ENCODE measurements around the gene ENPP6.
A peak's percentile ranks its signal among the peaks of the same experiment; 100 is the strongest.

Gene ENPP6

DNA sequence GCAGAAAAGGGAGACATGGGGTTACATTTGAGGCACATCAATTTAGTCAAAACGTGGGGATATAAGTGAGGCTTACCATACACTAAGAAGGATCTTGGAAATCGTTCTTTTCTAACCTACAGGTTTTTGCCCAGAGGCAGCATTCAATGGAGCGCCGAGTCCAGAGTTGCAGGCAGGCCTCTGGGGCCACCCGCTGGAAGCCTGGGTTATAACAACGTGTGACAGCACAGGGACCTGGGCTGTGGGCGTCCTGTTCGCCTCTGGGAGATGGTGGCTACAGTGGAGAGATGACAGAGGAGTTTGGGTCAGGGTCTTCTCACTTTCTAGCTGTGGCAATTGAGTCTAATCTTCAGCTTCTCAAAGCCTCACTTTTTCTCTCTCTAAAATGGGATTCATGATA is 53.9 kb downstream of the ENPP6 start:
- Histone ChIP-seq H3F3A (ENCODE audit: insufficient read depth, low read length) (no peaks in the 10 kb centered on the region), H3K27ac (ENCODE audit: low read depth, low read length, poor library complexity, severe bottlenecking) (no peak overlapping the region), H3K27me3 (ENCODE audit: insufficient read depth, low read length) (0 out of 2 replicates have a peak, but pooled peaks cover 8% of the 10 kb centered on the region), H4K20me1 (ENCODE audit: insufficient read depth, low read length) (no peaks in the 10 kb centered on the region), H2AFZ (ENCODE audit: low read length) (no peak overlapping the region), H3K4me3 (ENCODE audit: low read depth, low read length, poor library complexity, severe bottlenecking) (no peak overlapping the region), H3K36me3 (ENCODE audit: insufficient read depth, low read length) (no peaks in the 10 kb centered on the region), H3K9me3 (ENCODE audit: low read length) (no peaks in the 10 kb centered on the region), H3K4me1 (ENCODE audit: insufficient read depth, low read length, severe bottlenecking) (no peaks in the 10 kb centered on the region), H3K9me2 (ENCODE audit: low read depth, low read length) (no peaks in the 10 kb centered on the region), H3K79me2 (ENCODE audit: insufficient read depth, low read length) (no peaks in the 10 kb centered on the region), H3K9ac (ENCODE audit: low read length) (no peak overlapping the region), H3K4me2 (ENCODE audit: low read length) (no peak overlapping the region)
- no peak for TF ChIP-seq EZH2 (IDR thresholded peaks at IDR 0.05; ENCODE audit: borderline replicate concordance, low read length)
- TF ChIP-seq, protein P1, sequence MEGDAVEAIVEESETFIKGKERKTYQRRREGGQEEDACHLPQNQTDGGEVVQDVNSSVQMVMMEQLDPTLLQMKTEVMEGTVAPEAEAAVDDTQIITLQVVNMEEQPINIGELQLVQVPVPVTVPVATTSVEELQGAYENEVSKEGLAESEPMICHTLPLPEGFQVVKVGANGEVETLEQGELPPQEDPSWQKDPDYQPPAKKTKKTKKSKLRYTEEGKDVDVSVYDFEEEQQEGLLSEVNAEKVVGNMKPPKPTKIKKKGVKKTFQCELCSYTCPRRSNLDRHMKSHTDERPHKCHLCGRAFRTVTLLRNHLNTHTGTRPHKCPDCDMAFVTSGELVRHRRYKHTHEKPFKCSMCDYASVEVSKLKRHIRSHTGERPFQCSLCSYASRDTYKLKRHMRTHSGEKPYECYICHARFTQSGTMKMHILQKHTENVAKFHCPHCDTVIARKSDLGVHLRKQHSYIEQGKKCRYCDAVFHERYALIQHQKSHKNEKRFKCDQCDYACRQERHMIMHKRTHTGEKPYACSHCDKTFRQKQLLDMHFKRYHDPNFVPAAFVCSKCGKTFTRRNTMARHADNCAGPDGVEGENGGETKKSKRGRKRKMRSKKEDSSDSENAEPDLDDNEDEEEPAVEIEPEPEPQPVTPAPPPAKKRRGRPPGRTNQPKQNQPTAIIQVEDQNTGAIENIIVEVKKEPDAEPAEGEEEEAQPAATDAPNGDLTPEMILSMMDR (IDR thresholded peaks at IDR 0.05; ENCODE audit: low read length): peak; percentile 61

DNA sequence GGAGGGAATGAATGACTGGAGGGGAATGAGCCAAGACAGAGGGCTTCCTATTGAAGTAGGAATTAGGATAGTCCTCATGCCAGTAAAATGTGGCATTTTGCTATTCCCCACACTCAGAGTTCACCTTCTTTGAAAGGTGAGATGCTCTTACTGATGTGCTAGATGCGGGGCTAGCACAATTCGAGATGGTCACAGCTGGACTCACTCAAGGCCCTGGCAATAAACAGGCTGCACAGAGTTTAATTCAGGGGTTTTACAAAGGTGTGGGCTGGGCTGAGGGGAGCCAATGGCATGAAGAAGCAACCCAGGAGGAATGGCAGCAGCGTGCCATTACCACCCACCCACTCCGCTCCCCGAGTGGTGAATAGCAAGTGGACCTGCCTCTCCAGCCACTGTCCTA is 55.1 kb downstream of the ENPP6 start:
- no peak overlapping the region for H3K27ac ChIP-seq (ENCODE audit: low read depth, low read length, poor library complexity, severe bottlenecking)
- H3K4me1 ChIP-seq (ENCODE audit: insufficient read depth, low read length, severe bottlenecking): no peaks in the 10 kb centered on the region
- H4K20me1 ChIP-seq (ENCODE audit: insufficient read depth, low read length): no peaks in the 10 kb centered on the region
- H3K79me2 ChIP-seq (ENCODE audit: insufficient read depth, low read length): no peaks in the 10 kb centered on the region
- H3K9me3 ChIP-seq (ENCODE audit: low read length): no peaks in the 10 kb centered on the region
- no peak overlapping the region for H3K4me3 ChIP-seq (ENCODE audit: low read depth, low read length, poor library complexity, severe bottlenecking)
- H3K4me2 ChIP-seq (ENCODE audit: low read length): no peak overlapping the region
- no peak overlapping the region for H2AFZ ChIP-seq (ENCODE audit: low read length)
- TF ChIP-seq, protein P1 (IDR thresholded peaks at IDR 0.05; ENCODE audit: low read length): no peak
- no peak for TF ChIP-seq EZH2 (IDR thresholded peaks at IDR 0.05; ENCODE audit: borderline replicate concordance, low read length)
- no peaks in the 10 kb centered on the region for H3F3A ChIP-seq (ENCODE audit: insufficient read depth, low read length)
- H3K9me2 ChIP-seq (ENCODE audit: low read depth, low read length): no peaks in the 10 kb centered on the region
- H3K27me3 ChIP-seq (ENCODE audit: insufficient read depth, low read length): 0 out of 2 replicates have a peak, but pooled peaks cover 8% of the 10 kb centered on the region
- no peak overlapping the region for H3K9ac ChIP-seq (ENCODE audit: low read length)
- H3K36me3 ChIP-seq (ENCODE audit: insufficient read depth, low read length): no peaks in the 10 kb centered on the region

DNA sequence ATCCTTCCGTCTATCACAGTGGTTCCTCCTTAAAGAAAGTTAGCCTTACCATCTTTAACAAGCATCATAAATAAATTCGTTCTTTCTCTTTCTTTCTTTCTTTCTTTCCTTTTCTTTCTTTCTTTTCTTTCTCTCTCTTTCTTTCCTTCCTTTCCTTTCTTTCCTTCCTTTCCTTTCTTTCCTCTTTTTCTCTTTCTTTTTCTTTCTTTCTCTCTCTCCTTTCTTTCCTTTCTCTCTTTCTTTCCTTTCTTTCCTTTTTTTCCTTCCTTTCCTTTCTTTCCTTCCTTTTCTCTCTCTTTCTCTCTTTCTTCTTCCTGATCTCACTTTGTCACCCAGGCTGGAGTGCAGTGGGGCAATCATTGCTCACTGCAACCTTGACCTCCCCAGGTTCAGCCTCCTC is 60.4 kb downstream of the ENPP6 start:
- no peak overlapping the region for H2AFZ ChIP-seq (ENCODE audit: low read length)
- H3K9ac ChIP-seq (ENCODE audit: low read length): no peak overlapping the region
- H3K4me3 ChIP-seq (ENCODE audit: low read depth, low read length, poor library complexity, severe bottlenecking): no peak overlapping the region
- no peaks in the 10 kb centered on the region for H3K27me3 ChIP-seq (ENCODE audit: insufficient read depth, low read length)
- H3K27ac ChIP-seq (ENCODE audit: low read depth, low read length, poor library complexity, severe bottlenecking): no peak overlapping the region
- TF ChIP-seq EZH2 (IDR thresholded peaks at IDR 0.05; ENCODE audit: borderline replicate concordance, low read length): no peak
- TF ChIP-seq, protein P1 (IDR thresholded peaks at IDR 0.05; ENCODE audit: low read length): no peak
- H3K9me2 ChIP-seq (ENCODE audit: low read depth, low read length): no peaks in the 10 kb centered on the region
- H3F3A ChIP-seq (ENCODE audit: insufficient read depth, low read length): no peaks in the 10 kb centered on the region
- no peaks in the 10 kb centered on the region for H3K36me3 ChIP-seq (ENCODE audit: insufficient read depth, low read length)
- H3K4me1 ChIP-seq (ENCODE audit: insufficient read depth, low read length, severe bottlenecking): no peaks in the 10 kb centered on the region
- no peaks in the 10 kb centered on the region for H3K79me2 ChIP-seq (ENCODE audit: insufficient read depth, low read length)
- no peaks in the 10 kb centered on the region for H4K20me1 ChIP-seq (ENCODE audit: insufficient read depth, low read length)
- H3K9me3 ChIP-seq (ENCODE audit: low read length): no peaks in the 10 kb centered on the region
- H3K4me2 ChIP-seq (ENCODE audit: low read length): no peak overlapping the region
